Natural killer cell (primary cell): Measurements from ENCODE around the gene ADCY4. TPM values are rescaled to one million over a fixed set of nuclear protein-coding genes. Genes with fewer than 3 reads are reported as not detected.

Experiments
- ATAC-seq, 3 donors: fragments of 150-1000 bp in 2 of 3; fragments of 200-7000 bp in 1 of 3; cut with Tn5 transposase; 1 replicate in 1 of 3; 2 replicates in 2 of 3; pipeline ENCODE4 v1.10.0; 2021; ENCODE audit warnings: mild to moderate bottlenecking in 2 of 3, moderate library complexity in 2 of 3
- DNase-seq, 2 donors: peaks; one replicate each; pipeline versions ENCODE4 v3.0.0 to v3.0.0-alpha.2; 2013 to 2021; ENCODE audit warnings: mixed read lengths in 1 of 2
- H3K27ac ChIP-seq: one replicate; pipeline ENCODE4 v1.5.1; 2013; ENCODE audit warnings: mild to moderate bottlenecking, low read length
- H3K27me3 ChIP-seq: one replicate; pipeline ENCODE4 v1.6.1; 2013; ENCODE audit warnings: low read length; ENCODE audit not compliant: control insufficient read depth, insufficient read depth
- H3K36me3 ChIP-seq: one replicate; pipeline ENCODE4 v1.6.1; 2013; ENCODE audit warnings: low read length; ENCODE audit not compliant: control insufficient read depth, insufficient read depth
- H3K4me1 ChIP-seq: one replicate; pipeline ENCODE4 v1.6.1; 2013; ENCODE audit warnings: low read length; ENCODE audit not compliant: control insufficient read depth, insufficient read depth
- H3K4me3 ChIP-seq: one replicate; pipeline ENCODE4 v1.5.1; 2013; ENCODE audit warnings: low read length
- H3K9me3 ChIP-seq: one replicate; pipeline ENCODE4 v1.6.1; 2013; ENCODE audit warnings: low read length; ENCODE audit not compliant: control insufficient read depth, insufficient read depth
- H3K27ac Mint-ChIP-seq, 2 donors: one replicate each; pipeline ENCODE4 v1.8.0; 2022; ENCODE audit warnings: mild to moderate bottlenecking in 2 of 2, mixed read lengths in 2 of 2, moderate library complexity in 1 of 2
- H3K27me3 Mint-ChIP-seq, 2 donors: one replicate each; pipeline ENCODE4 v1.8.0; 2022; ENCODE audit warnings: low read depth in 2 of 2, mixed read lengths in 2 of 2
- H3K36me3 Mint-ChIP-seq: one replicate; pipeline ENCODE4 v1.8.0; 2022; ENCODE audit warnings: mixed read lengths
- H3K4me1 Mint-ChIP-seq, 2 donors: one replicate each; pipeline ENCODE4 v1.8.0; 2022; ENCODE audit warnings: mixed read lengths in 2 of 2
- H3K4me3 Mint-ChIP-seq: one replicate; pipeline ENCODE4 v1.8.0; 2022; ENCODE audit warnings: mild to moderate bottlenecking, moderate library complexity, mixed read lengths
- H3K9me3 Mint-ChIP-seq, 2 donors: one replicate each; pipeline ENCODE4 v1.8.0; 2022; ENCODE audit warnings: mixed read lengths in 2 of 2
- WGBS: methylation state at CpG from one replicate; pipeline ENCODE4 v1.1.7; 2013; ENCODE audit warnings: missing lambda C conversion rate; ENCODE audit not compliant: insufficient coverage; 5-methylcytosine and 5-hydroxymethylcytosine counted together
- intact Hi-C: fragments of 100-400 bp; cut with micrococcal nuclease; formaldehyde crosslinking; loops from one replicate; pipeline ENCODE4 v1.14.2; 2022
- total RNA-seq, 4 donors: library from RNA; stranded (reverse); fragments of 120-200 nt in 1 of 4; gene quantifications; one replicate each; pipeline versions ENCODE4 v1.2.3 to v1.2.4, GENCODE V29; 2013 to 2022
- TF ChIP-seq, protein P1 (sequence below): fragments of 200-600 bp; IDR thresholded peaks from one replicate; pipeline ENCODE4 v1.8.0; 2022; ENCODE audit warnings: antibody characterized with exemption

ADCY4 gene
- total RNA-seq, 3 donors from 2014 or later (not counting 1 experiment from before 2014, with no cell fraction given) = 9.8 to 17.6 (median 11.3) TPM

DNA sequence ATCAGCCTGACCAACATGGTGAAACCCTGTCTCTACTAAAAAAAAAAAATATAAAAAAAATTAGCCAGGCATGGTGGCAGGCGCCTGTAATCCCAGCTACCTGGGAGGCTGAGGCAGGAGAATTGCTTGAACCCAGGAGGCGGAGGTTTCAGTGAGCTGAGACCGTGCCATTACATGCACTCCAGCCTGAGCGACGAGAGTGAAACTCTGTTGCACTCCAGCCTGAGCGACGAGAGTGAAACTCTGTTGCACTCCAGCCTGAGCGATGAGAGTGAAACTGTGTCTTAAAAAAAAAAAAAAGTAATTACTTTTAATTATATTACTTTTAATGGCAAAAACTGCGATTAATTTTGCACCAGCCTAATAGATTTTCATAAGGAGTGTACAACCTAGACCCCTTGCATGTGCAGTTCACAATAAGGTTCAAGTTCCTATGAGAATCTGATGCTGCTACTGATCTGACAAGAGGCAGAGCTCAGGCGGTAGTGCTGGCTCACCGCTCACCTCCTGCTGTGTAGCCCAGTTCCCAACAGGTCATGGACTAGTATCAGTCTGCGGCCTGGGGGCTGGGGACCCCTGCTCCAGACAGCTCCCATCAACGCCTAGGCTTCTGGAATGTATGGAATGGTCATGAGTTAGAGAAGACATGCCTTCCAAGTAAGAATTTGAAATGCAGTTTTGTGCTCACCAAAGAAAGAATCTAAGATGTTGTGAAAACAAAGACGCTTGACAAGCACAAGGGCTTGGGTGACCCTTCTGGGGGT is 13.5 kb downstream of the ADCY4 start:
- TF ChIP-seq, protein P1, sequence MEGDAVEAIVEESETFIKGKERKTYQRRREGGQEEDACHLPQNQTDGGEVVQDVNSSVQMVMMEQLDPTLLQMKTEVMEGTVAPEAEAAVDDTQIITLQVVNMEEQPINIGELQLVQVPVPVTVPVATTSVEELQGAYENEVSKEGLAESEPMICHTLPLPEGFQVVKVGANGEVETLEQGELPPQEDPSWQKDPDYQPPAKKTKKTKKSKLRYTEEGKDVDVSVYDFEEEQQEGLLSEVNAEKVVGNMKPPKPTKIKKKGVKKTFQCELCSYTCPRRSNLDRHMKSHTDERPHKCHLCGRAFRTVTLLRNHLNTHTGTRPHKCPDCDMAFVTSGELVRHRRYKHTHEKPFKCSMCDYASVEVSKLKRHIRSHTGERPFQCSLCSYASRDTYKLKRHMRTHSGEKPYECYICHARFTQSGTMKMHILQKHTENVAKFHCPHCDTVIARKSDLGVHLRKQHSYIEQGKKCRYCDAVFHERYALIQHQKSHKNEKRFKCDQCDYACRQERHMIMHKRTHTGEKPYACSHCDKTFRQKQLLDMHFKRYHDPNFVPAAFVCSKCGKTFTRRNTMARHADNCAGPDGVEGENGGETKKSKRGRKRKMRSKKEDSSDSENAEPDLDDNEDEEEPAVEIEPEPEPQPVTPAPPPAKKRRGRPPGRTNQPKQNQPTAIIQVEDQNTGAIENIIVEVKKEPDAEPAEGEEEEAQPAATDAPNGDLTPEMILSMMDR = no peak
- peaks cover 7 to 14% of the 10 kb centered on the region in 2 donors for H3K4me1 Mint-ChIP-seq
- DNase-seq (no peak), ATAC-seq (no peak)
- H3K4me3 Mint-ChIP-seq = no peak overlapping the region
- Histone ChIP-seq H3K36me3 (no peaks in the 10 kb centered on the region), H3K4me3 (no peak overlapping the region), H3K27ac (no peak overlapping the region), H3K9me3 (no peaks in the 10 kb centered on the region), H3K27me3 (peaks cover 2% of the 10 kb centered on the region), H3K4me1 (peaks cover 13% of the 10 kb centered on the region)
- H3K36me3 Mint-ChIP-seq = no peaks in the 10 kb centered on the region
- no peaks in the 10 kb centered on the region for H3K9me3 Mint-ChIP-seq
- no peak overlapping the region for H3K27ac Mint-ChIP-seq
- intact Hi-C loops = no loop called here
- 94% methylated on average over 13 of the region's 14 CpGs for WGBS
- peaks cover 0 to 8% of the 10 kb centered on the region in 2 donors for H3K27me3 Mint-ChIP-seq

- no peak for DNase-seq
- Histone ChIP-seq H3K27ac (no peak overlapping the region), H3K9me3 (no peaks in the 10 kb centered on the region), H3K36me3 (no peaks in the 10 kb centered on the region), H3K4me3 (no peak overlapping the region), H3K27me3 (no peaks in the 10 kb centered on the region), H3K4me1 (peaks cover 39% of the 10 kb centered on the region)
- Mint-ChIP-seq H3K27me3 (peaks cover 0 to 5% of the 10 kb centered on the region in 2 donors), H3K9me3 (no peaks in the 10 kb centered on the region), H3K4me3 (no peak overlapping the region), H3K27ac (peak overlapping the region in 1 of 2 donors; percentile 49), H3K4me1 (peaks cover 43 to 50% of the 10 kb centered on the region in 2 donors), H3K36me3 (no peaks in the 10 kb centered on the region)
- WGBS = 95% methylated on average over 2 of the region's 3 CpGs
- intact Hi-C loops = no loop called here
- TF ChIP-seq, protein P1 = no peak
- ATAC-seq = no peak
Measured at GRCh38 chr14:24317141-24317928, 17.5 kb downstream of the ADCY4 start.

DNA sequence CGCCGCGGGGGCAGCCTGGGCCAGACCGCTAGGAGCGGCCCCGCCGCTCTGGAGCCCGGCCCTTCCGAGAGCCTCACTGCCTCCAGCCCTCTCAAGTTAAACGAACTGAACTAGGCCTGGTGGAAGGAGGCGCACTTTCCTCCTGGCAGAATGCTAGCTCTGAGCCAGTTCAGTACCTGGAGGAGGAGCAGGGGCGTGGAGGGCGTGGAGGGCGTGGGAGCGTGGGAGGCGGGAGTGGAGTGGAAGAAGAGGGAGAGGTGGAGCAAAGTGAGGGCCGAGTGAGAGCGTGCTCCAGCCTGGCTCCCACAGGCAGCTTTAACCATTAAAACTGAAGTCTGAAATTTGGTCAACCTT is 18.3 kb downstream of the ADCY4 start:
- Mint-ChIP-seq H3K9me3 (no peaks in the 10 kb centered on the region), H3K36me3 (no peaks in the 10 kb centered on the region), H3K27ac (no peak overlapping the region), H3K4me1 (peaks cover 50 to 58% of the 10 kb centered on the region in 2 donors), H3K27me3 (peaks cover 0 to 5% of the 10 kb centered on the region in 2 donors), H3K4me3 (peak overlapping the region; percentile 17)
- H3K27ac ChIP-seq = no peak overlapping the region
- no peak for DNase-seq
- H3K27me3 ChIP-seq = no peaks in the 10 kb centered on the region
- 94% methylated on average over 18 of the region's 18 CpGs for WGBS
- no peak overlapping the region for H3K4me3 ChIP-seq
- intact Hi-C loops = no loop called here
- H3K36me3 ChIP-seq = no peaks in the 10 kb centered on the region
- peaks cover 47% of the 10 kb centered on the region for H3K4me1 ChIP-seq
- ATAC-seq = no peak
- TF ChIP-seq, protein P1 = no peak
- no peaks in the 10 kb centered on the region for H3K9me3 ChIP-seq
